ENCODE measurements around the gene VCP.

VCP gene

DNA sequence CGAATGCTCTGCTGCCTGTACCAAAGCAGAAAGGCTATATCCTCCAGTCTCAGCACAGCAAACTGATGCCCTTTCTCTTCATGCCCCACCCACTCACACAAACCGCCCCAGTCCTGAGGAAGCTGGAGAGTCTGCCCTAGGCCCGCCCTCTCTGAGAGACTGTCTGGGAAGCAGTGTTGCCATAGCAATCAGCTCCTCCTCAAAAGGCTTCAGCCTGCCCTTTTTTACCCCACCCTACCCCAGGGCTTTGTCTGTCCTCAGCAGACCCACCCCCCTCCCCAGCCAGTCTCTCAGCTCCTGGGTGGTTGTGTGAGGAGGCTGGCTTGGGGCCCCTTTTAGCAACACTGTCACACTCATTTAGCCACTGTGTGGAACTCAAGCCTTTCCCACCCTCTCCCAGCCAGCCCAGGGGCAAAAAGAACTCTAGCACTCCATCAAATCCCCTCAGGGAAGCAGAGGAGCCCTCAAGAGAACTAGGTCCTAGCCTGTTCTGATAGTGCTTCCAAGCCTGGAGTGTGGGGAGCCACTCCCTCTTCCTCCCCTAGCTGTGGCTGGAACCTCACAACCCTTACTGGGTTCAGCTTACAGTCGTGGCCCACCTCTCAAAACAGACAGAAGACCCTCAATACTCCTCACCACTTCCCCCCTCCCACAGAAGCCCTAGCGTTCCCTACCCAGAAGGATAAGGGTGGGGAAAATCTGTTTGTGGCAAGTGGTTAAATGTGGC, 41.9 kb upstream of the VCP start:
- DNase-seq (ENCODE audit: low spot score) = peak; percentile 96
- CTCF ChIA-PET = interaction anchor here (0.6 kb wide), 1 partner anchor 413 kb away, joined by 3 read pairs; no protein-coding TSS in a partner anchor
- TF ChIP-seq, protein P1, sequence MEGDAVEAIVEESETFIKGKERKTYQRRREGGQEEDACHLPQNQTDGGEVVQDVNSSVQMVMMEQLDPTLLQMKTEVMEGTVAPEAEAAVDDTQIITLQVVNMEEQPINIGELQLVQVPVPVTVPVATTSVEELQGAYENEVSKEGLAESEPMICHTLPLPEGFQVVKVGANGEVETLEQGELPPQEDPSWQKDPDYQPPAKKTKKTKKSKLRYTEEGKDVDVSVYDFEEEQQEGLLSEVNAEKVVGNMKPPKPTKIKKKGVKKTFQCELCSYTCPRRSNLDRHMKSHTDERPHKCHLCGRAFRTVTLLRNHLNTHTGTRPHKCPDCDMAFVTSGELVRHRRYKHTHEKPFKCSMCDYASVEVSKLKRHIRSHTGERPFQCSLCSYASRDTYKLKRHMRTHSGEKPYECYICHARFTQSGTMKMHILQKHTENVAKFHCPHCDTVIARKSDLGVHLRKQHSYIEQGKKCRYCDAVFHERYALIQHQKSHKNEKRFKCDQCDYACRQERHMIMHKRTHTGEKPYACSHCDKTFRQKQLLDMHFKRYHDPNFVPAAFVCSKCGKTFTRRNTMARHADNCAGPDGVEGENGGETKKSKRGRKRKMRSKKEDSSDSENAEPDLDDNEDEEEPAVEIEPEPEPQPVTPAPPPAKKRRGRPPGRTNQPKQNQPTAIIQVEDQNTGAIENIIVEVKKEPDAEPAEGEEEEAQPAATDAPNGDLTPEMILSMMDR (conservative IDR thresholded peaks at IDR 0.05; ENCODE audit: low read depth) = no peak
- H3K27ac ChIP-seq = peak overlapping the region; percentile 97
- POLR2A ChIA-PET (ENCODE audit: low non-redundant PET) = interaction anchor here (0.5 to 1.1 kb wide), 5 partner anchors 14 to 120 kb away, joined by 3 to 5 read pairs (median 3); partner anchors contain the start of gene VCP

DNA sequence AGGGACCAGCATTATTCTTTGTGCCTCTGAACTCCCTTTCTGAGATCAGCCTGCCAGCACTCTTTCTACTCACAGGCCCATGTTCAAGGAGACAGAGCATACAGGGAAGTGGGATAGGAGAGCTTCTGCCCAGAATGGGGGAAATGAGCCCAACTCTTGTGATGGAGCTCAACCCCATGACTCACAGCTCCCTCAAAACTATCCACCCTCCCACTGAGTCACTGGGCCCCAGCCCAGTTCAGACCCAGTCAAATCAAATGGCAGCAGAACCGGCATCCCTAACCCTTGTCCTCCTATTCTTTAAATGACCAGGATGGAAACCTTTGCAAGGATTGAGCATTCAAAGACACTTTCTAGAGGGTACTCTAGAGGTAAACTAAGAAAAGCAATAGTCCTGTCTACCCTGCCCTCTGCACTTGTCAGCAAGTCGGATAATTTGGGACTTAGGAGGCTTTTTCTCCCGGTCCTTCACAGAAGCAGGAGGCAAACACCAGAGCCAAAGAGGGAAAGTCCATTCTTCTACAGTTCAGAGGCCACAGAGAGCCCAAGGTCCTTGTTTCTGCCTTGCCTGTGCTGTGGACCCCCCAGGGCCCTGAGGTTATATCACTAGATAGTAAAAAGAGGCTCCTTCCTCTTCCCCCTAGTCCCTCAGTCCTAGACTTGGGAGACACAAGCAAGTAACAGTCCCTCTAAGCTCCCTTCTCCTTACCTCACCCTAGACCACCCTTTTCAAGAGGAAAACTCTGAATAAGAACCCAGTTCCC, 40.0 kb upstream of the VCP start:
- POLR2A ChIA-PET (ENCODE audit: low non-redundant PET) = interaction anchor here (1.3 kb wide), 1 partner anchor 9 kb away, joined by 10 read pairs; the partner anchor contains the start of gene STOML2
- CTCF ChIA-PET = no interaction called here
- H3K27ac ChIP-seq = peak overlapping the region; percentile 97
- TF ChIP-seq, protein P1 (conservative IDR thresholded peaks at IDR 0.05; ENCODE audit: low read depth) = no peak
- DNase-seq (ENCODE audit: low spot score) = peak; percentile 78

DNA sequence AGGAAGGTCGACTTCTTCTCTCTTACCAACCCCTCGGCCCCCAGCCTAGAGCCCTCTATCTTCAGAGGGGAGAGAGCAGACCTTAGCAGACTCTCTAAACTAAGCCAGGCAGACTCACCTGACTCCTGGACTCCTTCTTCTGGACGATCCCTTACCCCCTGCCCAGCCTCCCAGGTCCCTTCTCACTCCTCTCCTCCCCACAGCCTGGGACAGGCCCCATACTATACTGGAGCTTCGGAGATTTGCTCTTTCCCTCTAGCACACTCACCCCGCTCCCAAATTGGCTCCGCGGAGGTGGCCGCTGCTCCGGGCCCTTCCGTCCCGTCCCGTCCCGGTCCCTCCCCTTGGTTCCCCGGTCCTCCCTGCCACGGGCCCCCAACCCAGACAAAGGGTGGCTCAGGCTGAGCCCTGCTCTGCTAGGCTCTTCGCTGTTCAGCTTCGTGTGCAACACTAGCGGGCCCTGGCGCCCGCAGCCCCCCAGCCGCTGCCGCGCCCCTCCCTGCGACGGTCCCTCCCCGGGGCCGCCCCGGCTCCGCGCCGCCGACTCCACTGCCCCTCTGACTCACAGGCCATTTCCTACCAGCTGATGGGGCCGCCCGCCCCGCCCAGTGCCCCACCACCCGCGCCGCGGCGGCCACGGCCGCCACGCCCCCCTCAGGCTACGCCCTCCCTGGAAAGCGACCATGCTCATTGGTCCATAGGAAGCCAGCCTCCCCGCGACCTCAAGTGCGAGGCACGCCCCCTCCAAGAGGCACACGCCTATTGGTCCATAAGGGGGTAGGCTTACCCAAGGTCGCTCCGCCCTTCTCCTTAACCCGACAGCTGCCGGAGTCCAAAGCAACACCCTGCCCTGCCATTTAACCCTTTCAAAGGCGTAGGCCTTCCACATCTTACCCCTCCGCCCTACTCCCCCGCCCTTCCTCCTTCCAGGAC, 38.8 kb upstream of the VCP start:
- H3K27ac ChIP-seq = peak overlapping the region; percentile 97
- ChIA-PET POLR2A (ENCODE audit: low non-redundant PET) (interaction anchor here (0.5 to 1.3 kb wide), 3 partner anchors 8 to 52 kb away, joined by 3 to 10 read pairs (median 9); partner anchors contain the start of genes FANCG and STOML2), CTCF (interaction anchor here (1.6 kb wide), 1 partner anchor 15 kb away, joined by 7 read pairs; the partner anchor contains the start of gene PIGO)
- TF ChIP-seq, protein P1 (conservative IDR thresholded peaks at IDR 0.05; ENCODE audit: low read depth) = no peak
- DNase-seq (ENCODE audit: low spot score) = peak; percentile 99

DNA sequence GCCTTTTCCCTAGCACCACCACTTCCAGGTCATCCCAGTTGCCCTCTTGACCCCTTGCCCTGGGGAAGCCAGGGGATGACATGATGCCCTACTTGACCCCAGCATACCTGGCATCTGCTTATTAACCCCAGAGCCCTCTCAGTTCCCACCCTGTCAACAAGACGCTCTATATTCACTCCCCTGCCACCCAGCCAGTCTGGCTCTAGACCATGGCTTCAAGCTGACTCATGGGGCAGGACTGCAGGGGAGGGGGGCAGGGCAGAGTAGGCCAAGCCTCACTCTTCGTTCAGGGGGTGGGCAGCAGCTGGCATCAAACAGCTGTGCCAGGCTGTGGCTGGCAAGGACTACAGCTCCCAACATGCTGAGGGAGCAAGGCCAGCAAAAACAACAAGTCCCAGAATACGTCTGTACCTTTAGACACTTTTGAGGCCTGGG, 37.9 kb upstream of the VCP start:
- TF ChIP-seq, protein P1 (conservative IDR thresholded peaks at IDR 0.05; ENCODE audit: low read depth) = no peak
- CTCF ChIA-PET = interaction anchor here (0.5 to 1.6 kb wide), 3 partner anchors 14 to 149 kb away, joined by 3 to 7 read pairs (median 6); partner anchors contain the start of gene PIGO
- POLR2A ChIA-PET (ENCODE audit: low non-redundant PET) = interaction anchor here (0.6 kb wide), 2 partner anchors 8 to 51 kb away, joined by 3 read pairs; no protein-coding TSS in a partner anchor
- DNase-seq (ENCODE audit: low spot score) = peak; percentile 75
- H3K27ac ChIP-seq = peak overlapping the region; percentile 97

DNA sequence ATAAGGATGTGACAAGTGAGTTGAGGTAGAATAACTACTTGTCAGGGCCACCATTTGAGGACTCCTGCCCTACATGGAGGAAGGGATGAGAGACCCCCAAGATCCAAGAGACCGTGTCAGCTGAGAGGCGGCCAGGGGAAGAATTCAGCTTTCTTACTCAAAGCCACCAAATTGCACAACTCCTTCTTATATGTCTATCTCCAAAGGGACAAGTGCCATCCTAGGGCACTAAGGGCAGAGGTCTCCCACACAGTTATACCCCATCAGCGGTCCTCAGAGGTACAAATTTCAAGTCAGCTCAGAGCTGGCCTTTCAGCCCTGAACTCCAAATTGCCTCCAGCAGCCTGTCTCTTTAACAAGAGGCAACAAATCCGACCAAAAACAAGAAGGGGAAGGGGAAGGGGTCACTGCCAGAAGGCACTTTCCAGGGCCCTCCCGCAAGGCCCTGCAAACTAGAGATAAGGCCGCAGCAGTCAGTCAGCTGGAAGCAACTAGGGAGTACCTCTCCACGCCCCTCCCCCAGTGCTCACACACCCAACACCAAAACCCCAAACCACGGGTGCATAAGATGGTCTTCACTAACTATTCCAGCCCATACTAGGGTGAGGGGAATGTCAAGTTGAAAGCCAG, 36.6 kb upstream of the VCP start:
- no peak for DNase-seq (ENCODE audit: low spot score)
- ChIA-PET POLR2A (ENCODE audit: low non-redundant PET) (interaction anchor here (0.6 kb wide), 1 partner anchor 67 kb away, joined by 5 read pairs; no protein-coding TSS in a partner anchor), CTCF (interaction anchor here (0.6 kb wide), 2 partner anchors 30 to 52 kb away, joined by 3 to 5 read pairs; partner anchors contain the start of gene FANCG)
- TF ChIP-seq, protein P1 (conservative IDR thresholded peaks at IDR 0.05; ENCODE audit: low read depth) = no peak
- peak overlapping the region; percentile 97 for H3K27ac ChIP-seq
